ENCODE data around the gene VRK2.
"Not testable (repeated sequence)": the region's sequence is repeated elsewhere in the genome, so short reads cannot be mapped to it uniquely, and the experiment has no call there.

Gene VRK2

GRCh38 chr2:58158481-58158880 lies 111.9 kb downstream of the VRK2 start:
- no peak for DNase-seq (ENCODE audit: low read depth in 2 of 2)

DNA sequence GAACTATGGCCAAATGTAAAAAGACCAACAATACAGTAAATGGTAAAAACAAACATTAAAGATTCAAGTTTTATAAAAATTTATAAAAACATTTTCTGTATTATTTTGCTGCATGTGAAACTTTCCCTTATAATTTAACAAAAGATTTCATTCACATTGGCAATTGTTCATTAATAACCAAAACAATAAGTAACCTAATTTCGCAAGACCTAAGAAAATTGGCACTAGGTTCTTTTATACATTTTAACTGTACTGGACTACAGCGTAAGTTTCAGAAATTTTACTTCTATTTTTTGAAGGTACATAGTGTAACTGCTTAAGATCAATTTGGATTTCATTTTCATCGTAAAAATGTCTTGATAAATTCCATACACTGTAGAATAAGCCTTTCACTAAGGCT lies 117.3 kb downstream of the VRK2 start:
- DNase-seq (ENCODE audit: low read depth in 2 of 2), result no peak

GRCh38 chr2:58168130-58168529 lies 121.5 kb downstream of the VRK2 start:
- DNase-seq (ENCODE audit: low read depth in 2 of 2), result not testable (repeated sequence)

- not testable (repeated sequence) for DNase-seq (ENCODE audit: low read depth in 2 of 2)
These were observed 123.2 kb downstream of the VRK2 start for GRCh38 chr2:58169845-58170244.

DNA sequence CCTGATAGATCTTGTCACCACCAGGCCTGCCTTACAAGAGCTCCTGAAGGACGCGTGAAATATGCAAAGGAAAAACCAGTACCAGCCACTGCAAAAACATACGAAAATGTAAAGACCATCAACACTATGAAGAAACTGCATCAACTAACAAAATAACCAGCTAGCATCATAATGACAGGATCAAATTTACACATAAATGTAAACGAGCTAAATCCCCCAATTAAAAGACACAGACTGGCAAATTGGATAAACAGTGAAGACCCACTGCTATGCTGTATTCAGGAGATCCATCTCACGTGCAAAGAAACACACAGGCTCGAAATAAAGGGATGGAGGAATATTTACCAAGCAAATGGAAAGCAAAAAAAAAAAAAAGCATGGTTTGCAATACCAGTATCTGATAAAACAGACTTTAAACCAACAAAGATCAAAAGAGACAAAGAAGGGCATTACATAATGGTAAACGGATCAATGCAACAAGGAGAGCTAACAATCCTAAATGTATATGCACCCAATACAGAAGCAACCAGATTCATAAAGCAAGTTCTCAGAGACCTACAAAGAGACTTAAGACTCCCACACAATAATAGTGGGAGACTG lies 123.8 kb downstream of the VRK2 start:
- DNase-seq (ENCODE audit: low read depth in 2 of 2), result not testable (repeated sequence)

DNA sequence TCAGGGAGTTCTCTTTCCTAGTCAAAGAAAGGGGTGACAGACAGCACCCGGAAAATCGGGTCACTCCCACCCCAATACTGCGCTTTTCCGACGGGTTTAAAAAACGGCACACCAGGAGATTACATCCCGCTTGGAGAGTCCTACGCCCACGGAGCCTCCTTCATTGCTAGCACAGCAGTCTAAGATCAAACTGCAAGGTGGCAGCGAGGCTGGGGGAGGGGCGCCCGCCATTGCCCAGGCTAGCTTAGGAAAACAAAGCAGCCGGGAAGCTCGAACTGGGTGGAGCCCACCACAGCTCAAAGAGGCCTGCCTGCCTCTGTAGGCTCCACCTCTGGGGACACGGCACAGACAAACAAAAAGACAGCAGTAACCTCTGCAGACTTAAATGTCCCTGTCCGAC lies 125.2 kb downstream of the VRK2 start:
- DNase-seq (ENCODE audit: low read depth in 2 of 2), result not testable (repeated sequence)

DNA sequence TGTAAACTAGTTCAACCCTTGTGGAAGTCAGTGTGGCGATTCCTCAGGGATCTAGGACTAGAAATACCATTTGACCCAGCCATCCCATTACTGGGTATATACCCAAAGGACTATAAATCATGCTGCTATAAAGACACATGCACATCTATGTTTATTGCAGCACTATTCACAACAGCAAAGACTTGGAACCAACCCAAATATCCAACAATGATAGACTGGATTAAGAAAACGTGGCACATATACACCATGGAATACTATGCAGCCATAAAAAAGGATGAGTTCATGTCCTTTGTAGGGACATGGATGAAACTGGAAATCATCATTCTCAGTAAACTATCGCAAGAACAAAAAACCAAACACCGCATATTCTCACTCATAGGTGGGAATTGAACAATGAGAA lies 130.6 kb downstream of the VRK2 start:
- DNase-seq (ENCODE audit: low read depth in 2 of 2), result not testable (repeated sequence)

DNA sequence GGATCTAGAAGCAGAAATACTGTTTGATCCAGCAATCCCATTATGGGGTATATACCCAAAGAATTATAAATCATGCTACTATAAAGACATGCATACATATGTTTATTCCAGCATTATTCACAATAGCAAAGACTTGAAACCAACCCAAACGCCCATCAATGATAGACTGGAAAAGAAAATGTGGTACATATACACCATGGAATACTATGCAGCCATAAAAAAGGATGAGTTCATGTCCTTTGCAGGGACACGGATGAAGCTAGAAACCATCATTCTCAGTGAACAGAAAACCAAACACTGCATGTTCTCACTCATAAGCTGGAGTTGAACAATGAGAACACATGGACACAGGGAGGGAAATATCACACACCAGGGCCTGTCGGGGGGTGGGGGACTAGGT lies 133.6 kb downstream of the VRK2 start:
- DNase-seq (ENCODE audit: low read depth in 2 of 2), result not testable (repeated sequence)

- no peak for DNase-seq (ENCODE audit: low read depth in 2 of 2)
These were observed 134.0 kb downstream of the VRK2 start for GRCh38 chr2:58180635-58181034.

DNA sequence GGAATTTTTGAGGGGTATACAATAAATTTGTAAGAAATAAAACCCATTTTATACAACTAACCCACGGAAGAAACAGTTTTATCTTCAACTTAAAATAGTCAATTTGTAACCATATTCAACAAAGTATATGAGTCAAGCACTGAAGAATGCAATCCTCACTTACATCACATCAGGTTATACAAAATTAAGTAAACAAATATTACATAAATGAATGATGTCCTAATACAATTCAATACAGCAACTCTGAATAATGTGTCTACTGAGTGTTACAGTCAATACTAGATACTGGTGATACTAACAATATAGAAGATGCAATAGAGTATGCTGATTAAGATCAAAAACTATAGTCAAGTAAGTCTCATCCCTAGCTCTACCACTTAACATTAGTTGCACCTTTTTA lies 135.9 kb downstream of the VRK2 start:
- DNase-seq (ENCODE audit: low read depth in 2 of 2), result no peak

DNA sequence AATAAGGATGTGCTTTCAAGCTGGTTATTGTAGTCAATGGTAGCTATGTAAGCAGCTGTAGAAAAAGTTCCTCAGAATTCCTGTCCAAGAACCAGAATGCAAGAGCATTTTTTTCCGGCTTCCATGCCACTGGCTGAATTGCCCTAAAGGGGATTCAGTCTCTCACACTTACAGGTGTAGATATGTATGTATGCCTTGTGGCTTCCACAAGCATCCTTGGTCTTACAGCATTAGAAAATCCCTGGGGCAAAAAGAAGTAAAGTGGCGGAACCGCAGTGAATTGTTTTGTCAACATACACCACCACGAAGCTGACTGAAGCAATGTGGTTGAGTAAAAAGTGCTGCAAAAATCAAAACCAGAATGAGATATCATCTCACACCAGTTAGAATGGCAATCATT lies 139.9 kb downstream of the VRK2 start:
- DNase-seq (ENCODE audit: low read depth in 2 of 2), result no peak

DNA sequence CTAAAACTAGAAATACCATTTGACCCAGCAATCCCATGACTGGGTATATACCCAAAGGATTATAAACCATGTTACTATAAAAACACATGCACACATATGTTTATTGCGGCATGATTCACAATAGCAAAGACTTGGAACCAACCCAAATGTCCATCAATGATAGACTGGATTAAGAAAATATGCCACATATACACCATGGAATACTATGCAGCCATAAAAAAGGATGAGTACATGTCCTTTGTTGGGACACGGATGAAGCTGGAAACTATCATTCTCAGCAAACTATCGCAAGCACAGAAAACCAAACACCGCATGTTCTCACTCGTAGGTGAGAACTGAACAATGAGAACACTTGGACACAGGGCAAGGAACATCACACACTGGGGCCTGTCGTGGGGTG lies 140.4 kb downstream of the VRK2 start:
- DNase-seq (ENCODE audit: low read depth in 2 of 2), result not testable (repeated sequence)

GRCh38 chr2:58194458-58194857 lies 147.9 kb downstream of the VRK2 start:
- no peak for DNase-seq (ENCODE audit: low read depth in 2 of 2)

DNA sequence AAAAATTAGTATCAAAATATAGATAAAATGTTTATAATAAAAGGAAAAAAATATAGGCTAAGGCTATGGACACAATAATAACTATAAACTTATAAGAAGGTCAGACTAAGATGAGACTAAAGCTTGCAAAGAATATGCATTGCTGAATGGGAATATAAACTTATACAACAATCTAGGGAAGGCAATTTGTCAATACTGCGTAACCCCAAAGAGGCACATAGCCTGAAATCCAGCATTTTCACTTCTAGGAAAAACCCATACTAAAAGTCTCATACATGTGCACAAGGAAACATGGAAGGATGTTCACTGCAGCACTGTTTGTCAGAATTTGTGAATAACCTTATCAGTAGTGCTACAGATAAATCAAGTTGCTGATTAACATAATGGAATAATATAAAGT lies 149.1 kb downstream of the VRK2 start:
- DNase-seq (ENCODE audit: low read depth in 2 of 2), result no peak

DNA sequence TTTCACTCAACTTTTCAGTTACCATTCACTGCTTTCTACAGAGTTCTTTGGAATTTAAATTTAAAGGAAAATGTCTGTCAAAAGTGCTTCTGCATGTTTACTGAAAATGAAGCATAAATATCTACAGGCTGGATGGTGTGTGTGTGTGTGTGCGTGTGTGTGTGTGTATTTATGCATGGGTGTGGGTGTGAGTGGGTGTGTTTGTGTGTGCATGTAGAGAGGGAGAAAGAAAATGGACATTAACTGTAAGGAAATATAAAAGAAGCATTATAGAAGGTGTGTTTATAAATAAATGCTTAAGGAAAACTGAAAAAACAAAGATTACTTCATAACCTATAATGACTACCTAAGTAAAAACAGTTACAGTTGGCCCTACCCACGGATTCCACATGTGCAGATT lies 151.3 kb downstream of the VRK2 start:
- DNase-seq (ENCODE audit: low read depth in 2 of 2), result no peak

- no peak for DNase-seq (ENCODE audit: low read depth in 2 of 2)
These were observed 155.8 kb downstream of the VRK2 start for GRCh38 chr2:58202404-58202803.

DNA sequence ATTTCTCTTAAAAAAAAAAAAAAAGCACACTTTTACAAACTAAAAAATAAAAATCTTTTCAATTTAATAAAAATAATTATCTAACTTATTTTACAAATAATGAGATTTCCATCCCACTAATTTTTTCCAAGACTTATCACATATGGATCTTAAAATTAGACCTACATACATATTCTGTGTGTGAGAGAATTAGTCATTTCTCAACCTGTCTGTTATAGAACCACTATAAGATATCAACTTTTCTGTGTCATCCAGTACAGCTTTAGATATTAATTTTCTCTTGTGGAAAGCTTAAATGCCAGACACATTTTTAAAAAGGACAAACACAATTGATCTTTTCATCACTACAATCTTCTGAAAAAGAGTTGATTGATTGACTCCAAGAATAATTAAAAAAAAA lies 156.4 kb downstream of the VRK2 start:
- DNase-seq (ENCODE audit: low read depth in 2 of 2), result no peak

DNA sequence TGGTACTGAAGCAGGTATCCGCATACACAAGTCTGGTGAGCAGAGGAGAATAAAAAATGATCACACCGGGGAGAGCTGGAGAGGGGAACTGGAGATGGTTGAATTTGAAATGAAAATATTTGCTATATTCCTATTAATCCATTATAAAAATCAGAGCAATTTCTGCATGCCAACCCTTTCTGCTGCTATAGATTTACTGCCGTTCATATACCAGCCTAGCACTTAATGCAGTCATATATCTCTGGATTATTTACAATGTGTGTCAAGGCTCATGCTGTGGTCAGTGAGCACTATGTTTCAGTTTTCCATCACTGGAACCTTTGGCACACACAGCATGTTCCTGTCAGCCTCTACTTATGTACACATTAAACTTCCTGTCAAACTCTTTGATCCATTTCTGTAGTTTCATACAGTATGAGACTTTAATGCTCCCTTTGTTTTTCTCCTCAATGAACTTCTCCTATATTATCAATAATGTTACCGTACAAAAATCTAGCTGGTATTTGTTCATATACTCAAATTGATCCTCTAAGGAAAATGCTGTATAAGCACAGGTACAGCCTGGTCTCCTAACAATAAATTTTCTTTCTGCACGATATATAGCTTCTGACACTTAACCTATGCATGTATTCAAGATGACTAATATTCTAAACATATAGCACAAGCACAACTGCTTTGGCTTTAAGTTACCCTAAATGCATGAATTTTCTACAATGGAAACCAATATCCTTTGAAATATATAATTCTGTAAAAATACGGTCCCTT lies 157.8 kb downstream of the VRK2 start:
- DNase-seq (ENCODE audit: low read depth in 2 of 2), result no peak

DNA sequence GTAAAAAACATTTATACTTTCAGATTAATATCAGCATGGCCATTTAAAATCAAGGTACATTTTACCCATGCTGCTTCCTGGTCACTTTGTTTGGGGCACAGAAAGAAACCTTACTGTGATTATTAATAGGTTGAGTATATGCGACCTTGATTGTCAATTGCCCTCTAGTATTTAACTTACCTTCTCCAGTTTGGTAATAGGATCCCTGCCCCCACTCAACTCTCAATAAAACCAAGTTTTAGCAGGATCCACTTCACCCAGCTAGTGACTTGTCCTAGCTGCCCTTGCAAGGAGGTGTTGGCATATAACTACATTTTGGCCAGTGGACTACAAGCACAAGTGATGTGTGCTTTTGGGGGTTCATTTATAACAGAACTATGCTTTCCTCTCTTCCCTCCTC lies 160.2 kb downstream of the VRK2 start:
- DNase-seq (ENCODE audit: low read depth in 2 of 2), result no peak

- DNase-seq (ENCODE audit: low read depth in 2 of 2), result no peak
These were observed 160.6 kb downstream of the VRK2 start for GRCh38 chr2:58207189-58207588.
